Iris pigment epithelial cell (primary cell): ENCODE data around the gene DDI2.
"Not testable (repeated sequence)": the region's sequence is repeated elsewhere in the genome, so short reads cannot be mapped to it uniquely, and the experiment has no call there.

Experiments
- DNase-seq: peaks from one replicate; pipeline ENCODE4 v3.0.0-alpha.2; 2011; ENCODE audit warnings: low read depth

The DDI2 gene

GRCh38 chr1:15617173-15618076, at the start of gene DDI2:
DDI2 (plus strand) TSS chr1:15617458; CDS start chr1:15617671, 213 bp downstream.
- DNase-seq = peak; percentile 98

- no peak for DNase-seq
Observed at GRCh38 chr1:15568387-15569073, 48.7 kb upstream of the DDI2 start.

- no peak for DNase-seq
Observed at GRCh38 chr1:15570861-15571260, 46.4 kb upstream of the DDI2 start.

GRCh38 chr1:15571266-15571665, 46.0 kb upstream of the DDI2 start:
- no peak for DNase-seq

GRCh38 chr1:15573477-15573876, 43.8 kb upstream of the DDI2 start:
- peak; percentile 67 for DNase-seq

GRCh38 chr1:15574741-15575140, 42.5 kb upstream of the DDI2 start:
- no peak for DNase-seq

- no peak for DNase-seq
Observed at GRCh38 chr1:15575549-15576150, 41.6 kb upstream of the DDI2 start.

- no peak for DNase-seq
Observed at GRCh38 chr1:15577691-15578090, 39.6 kb upstream of the DDI2 start.

GRCh38 chr1:15578921-15579682, 38.2 kb upstream of the DDI2 start:
- no peak for DNase-seq

- no peak for DNase-seq
Observed at GRCh38 chr1:15579683-15580047, 37.6 kb upstream of the DDI2 start.

GRCh38 chr1:15583016-15583706, 34.1 kb upstream of the DDI2 start:
- no peak for DNase-seq

GRCh38 chr1:15584489-15585363, 32.5 kb upstream of the DDI2 start, which contains the start of gene AGMAT:
AGMAT (minus strand) TSS chr1:15585051; CDS start chr1:15584967, 84 bp downstream.
- peak; percentile 35 for DNase-seq

- DNase-seq = no peak
Observed at GRCh38 chr1:15592285-15592684, 25.0 kb upstream of the DDI2 start.

GRCh38 chr1:15595809-15596617, 21.2 kb upstream of the DDI2 start:
- no peak for DNase-seq

- no peak for DNase-seq
Observed at GRCh38 chr1:15598436-15598835, 18.8 kb upstream of the DDI2 start.

- peak; percentile 98 for DNase-seq
Observed at GRCh38 chr1:15603050-15603965, 13.9 kb upstream of the DDI2 start.

- DNase-seq = not testable (repeated sequence)
Observed at GRCh38 chr1:15603966-15604282, 13.3 kb upstream of the DDI2 start.

GRCh38 chr1:15604400-15604799, 12.9 kb upstream of the DDI2 start:
- not testable (repeated sequence) for DNase-seq
